PFSK-1 (cell line): Measurements from ENCODE around the gene PRDM16.

Experiments
- FOXP2 ChIP-seq: optimal IDR thresholded peaks from 2 replicates; pipeline ENCODE3; 2011; ENCODE audit warnings: borderline replicate concordance, control low read depth, inconsistent platforms; ENCODE audit not compliant: insufficient read depth; ENCODE audit errors: extremely low read length, extremely low read depth
- POLR2AphosphoS5 ChIP-seq: IDR thresholded peaks from 2 replicates; pipeline ENCODE4 v1.6.1; 2012; ENCODE audit warnings: low read depth, mild to moderate bottlenecking, control low read depth, low read length, moderate library complexity
- REST ChIP-seq, 2 experiments: IDR thresholded peaks; 2 replicates each; pipeline versions ENCODE4 v1.6.1 to v1.8.0; 2011 to 2012; ENCODE audit warnings: low read depth in 2 of 2, low read length in 2 of 2, control low read depth in 1 of 2, inconsistent platforms in 1 of 2, mild to moderate bottlenecking in 1 of 2, moderate library complexity in 1 of 2; ENCODE audit not compliant: insufficient read depth in 1 of 2
- SIN3A ChIP-seq: IDR thresholded peaks from 2 replicates; pipeline ENCODE4 v1.6.1; 2012; ENCODE audit warnings: mild to moderate bottlenecking, low read length, moderate library complexity, borderline replicate concordance; ENCODE audit not compliant: insufficient read depth
- TAF1 ChIP-seq: IDR thresholded peaks from 2 replicates; pipeline ENCODE4 v1.6.1; 2012; ENCODE audit warnings: low read length, control low read depth, borderline replicate concordance; ENCODE audit not compliant: insufficient read depth

PRDM16 gene

GRCh38 chr1:3463408-3463863 is 394.4 kb downstream of the PRDM16 start:
- TF ChIP-seq FOXP2 (no peak), SIN3A (no peak), POLR2AphosphoS5 (no peak), REST (IDR thresholded peaks at IDR 0.05; ENCODE audit: insufficient read depth in 1 of 2, low read depth in 2 of 2, low read length in 2 of 2) (no peak), TAF1 (no peak)

- no peak for TF ChIP-seq TAF1
- no peak for TF ChIP-seq REST (IDR thresholded peaks at IDR 0.05; ENCODE audit: insufficient read depth in 1 of 2, low read depth in 2 of 2, low read length in 2 of 2)
- TF ChIP-seq SIN3A, result no peak
- no peak for TF ChIP-seq FOXP2
- no peak for TF ChIP-seq POLR2AphosphoS5
Measured at GRCh38 chr1:3463891-3464648, 395.1 kb downstream of the PRDM16 start.

GRCh38 chr1:3464649-3465025 is 395.6 kb downstream of the PRDM16 start:
- TF ChIP-seq FOXP2 (no peak), SIN3A (no peak), REST (IDR thresholded peaks at IDR 0.05; ENCODE audit: insufficient read depth in 1 of 2, low read depth in 2 of 2, low read length in 2 of 2) (no peak), POLR2AphosphoS5 (no peak), TAF1 (no peak)

- no peak for TF ChIP-seq REST (IDR thresholded peaks at IDR 0.05; ENCODE audit: insufficient read depth in 1 of 2, low read depth in 2 of 2, low read length in 2 of 2)
- no peak for TF ChIP-seq SIN3A
- TF ChIP-seq POLR2AphosphoS5, result no peak
- no peak for TF ChIP-seq TAF1
- TF ChIP-seq FOXP2, result no peak
Measured at GRCh38 chr1:3465091-3465934, 396.3 kb downstream of the PRDM16 start.
